ENCODE data around the gene CENATAC.

Gene CENATAC

GRCh38 chr11:119000906-119001305, 3.0 kb downstream of the CENATAC start:
- no peak overlapping the region for H3K27ac ChIP-seq
- TF ChIP-seq CTCF (conservative IDR thresholded peaks at IDR 0.05), result no peak

- H3K27ac ChIP-seq, result no peak overlapping the region
- no peak for TF ChIP-seq CTCF (conservative IDR thresholded peaks at IDR 0.05)
Observed at GRCh38 chr11:119006656-119007055, 8.7 kb downstream of the CENATAC start.

GRCh38 chr11:119011476-119012053, 13.6 kb downstream of the CENATAC start:
- H3K27ac ChIP-seq, result peak overlapping the region; percentile 7; the same call in 1 of the 2 replicates
- TF ChIP-seq CTCF (conservative IDR thresholded peaks at IDR 0.05), result no peak

- H3K27ac ChIP-seq, result no peak overlapping the region; the same call in 1 of the 2 replicates
- TF ChIP-seq CTCF (conservative IDR thresholded peaks at IDR 0.05), result no peak
Observed at GRCh38 chr11:119012629-119013170, 14.8 kb downstream of the CENATAC start.

- TF ChIP-seq CTCF (conservative IDR thresholded peaks at IDR 0.05), result no peak
- no peak overlapping the region; the same call in 1 of the 2 replicates for H3K27ac ChIP-seq
Observed at GRCh38 chr11:119014209-119014924, 16.4 kb downstream of the CENATAC start.

GRCh38 chr11:119015054-119015611, 17.2 kb downstream of the CENATAC start:
- peak; percentile 48 for TF ChIP-seq CTCF (conservative IDR thresholded peaks at IDR 0.05)
- peak overlapping the region; percentile 96; the same call in 1 of the 2 replicates for H3K27ac ChIP-seq

All from VCaP (cell line).